A549 (cell line): ENCODE measurements around the gene NUDC. TPM values are rescaled to one million over a fixed set of nuclear protein-coding genes. Genes with fewer than 3 reads are reported as not detected.
"Not testable (repeated sequence)": the region's sequence is repeated elsewhere in the genome, so short reads cannot be mapped to it uniquely, and the experiment has no call there.

Source experiments
- ATAC-seq, 2 experiments: fragments of 200-7000 bp in 1 of 2; fragments of >200 bp in 1 of 2; cut with Nextera tagmentation in 1 of 2; cut with Tn5 transposase in 1 of 2; 3 replicates each; pipeline versions ENCODE4 v1.8.0 to v1.9.1; 2018 to 2020; ENCODE audit warnings: mild to moderate bottlenecking in 1 of 2, moderate library complexity in 1 of 2
- CTCF ChIA-PET: fragments of 300-600 bp; sonication (Branson Sonifier 250); formaldehyde crosslinking; extraction: SDS; loops from one replicate; lab custom pipeline; 2021; ENCODE audit warnings: antibody characterized with exemption, inconsistent platforms; lab: Yijun Ruan, JAX
- POLR2A ChIA-PET: fragments of 350-600 bp; formaldehyde crosslinking; extraction: SDS; loops from one replicate; lab custom pipeline; 2021; ENCODE audit warnings: antibody characterized with exemption, inconsistent platforms; lab: Yijun Ruan, JAX
- DNase-seq, 2 experiments: peaks; one replicate each; pipeline versions ENCODE4 v3.0.0 to v3.0.0-alpha.2; 2011 to 2016; ENCODE audit warnings: low read depth in 1 of 2, low spot score in 1 of 2
- FAIRE-seq: peaks from 2 replicates; lab custom pipeline; 2011; peaks lifted over from hg19 to GRCh38; lab: Jason Lieb, UNC
- H3K27ac ChIP-seq, 2 experiments: fragments of >200 bp; sonication (Bioruptor Twin); formaldehyde crosslinking; 3 replicates each; pipeline ENCODE4 v1.5.1; 2016 to 2017
- H3K4me1 ChIP-seq: fragments of >200 bp; sonication (Bioruptor Twin); formaldehyde crosslinking; 3 replicates; pipeline ENCODE4 v1.6.1; 2016
- H3K4me2 ChIP-seq: fragments of >200 bp; sonication (Bioruptor Twin); formaldehyde crosslinking; 3 replicates; pipeline ENCODE4 v1.6.1; 2016
- H3K4me3 ChIP-seq: fragments of >200 bp; sonication (Bioruptor Twin); formaldehyde crosslinking; 3 replicates; pipeline ENCODE4 v1.5.1; 2016
- H3K9me3 ChIP-seq: fragments of >200 bp; sonication (Bioruptor Twin); formaldehyde crosslinking; 3 replicates; pipeline ENCODE4 v1.6.1; 2016
- BHLHE40 ChIP-seq: IDR thresholded peaks from 2 replicates; pipeline ENCODE4 v1.6.1; 2012; ENCODE audit warnings: low read depth, low read length, inconsistent platforms
- CHD4 ChIP-seq: fragments of 200-600 bp; sonication (generic); IDR thresholded peaks from 2 replicates; pipeline ENCODE4 v1.6.1; 2016; ENCODE audit warnings: antibody characterized with exemption, mild to moderate bottlenecking, borderline replicate concordance
- EHMT2 ChIP-seq: fragments of 200-600 bp; sonication (generic); IDR thresholded peaks from 2 replicates; pipeline ENCODE4 v1.6.1; 2016; ENCODE audit warnings: antibody characterized with exemption, low read depth, mild to moderate bottlenecking, moderate library complexity
- ELK1 ChIP-seq: fragments of 150-350 bp; IDR thresholded peaks from 2 replicates; pipeline ENCODE4 v1.6.1; 2014; ENCODE audit warnings: low read depth, mild to moderate bottlenecking, low read length
- EP300 ChIP-seq, 2 experiments: fragments of >200 bp; sonication (Bioruptor Twin); formaldehyde crosslinking; IDR thresholded peaks; 2 replicates in 1 of 2; 3 replicates in 1 of 2; pipeline ENCODE4 v1.6.1; 2016 to 2017
- FOSL2 ChIP-seq, 2 experiments: fragments of 450-650 bp in 1 of 2; fragments of >200 bp in 1 of 2; sonication (Bioruptor Twin) in 1 of 2; formaldehyde crosslinking; IDR thresholded peaks; 2 replicates each; pipeline versions ENCODE4 v1.5.0 to v1.6.1; 2016 to 2020; ENCODE audit warnings: mild to moderate bottlenecking in 1 of 2, moderate library complexity in 1 of 2
- FOXS1 ChIP-seq: fragments of 250-450 bp; sonication (Bioruptor Pico); IDR thresholded peaks from 2 replicates; pipeline ENCODE4 v1.5.0; 2020; ENCODE audit warnings: mild to moderate bottlenecking, moderate library complexity
- HOXA7 ChIP-seq: fragments of 250-450 bp; sonication (Bioruptor Pico); IDR thresholded peaks from 2 replicates; pipeline ENCODE4 v1.5.0; 2020; ENCODE audit warnings: mild to moderate bottlenecking, moderate library complexity
- KDM1A ChIP-seq: fragments of 200-600 bp; sonication (generic); IDR thresholded peaks from 2 replicates; pipeline ENCODE4 v1.6.1; 2016; ENCODE audit warnings: low read depth, mild to moderate bottlenecking
- KDM5A ChIP-seq: fragments of 200-600 bp; sonication (generic); IDR thresholded peaks from 2 replicates; pipeline ENCODE4 v1.6.1; 2016; ENCODE audit warnings: antibody characterized with exemption, mild to moderate bottlenecking
- MAFK ChIP-seq: fragments of 450-650 bp; IDR thresholded peaks from 2 replicates; pipeline ENCODE4 v1.6.1; 2014; ENCODE audit not compliant: partially characterized antibody
- NFE2L2 ChIP-seq: fragments of 150-350 bp; conservative IDR thresholded peaks from 2 replicates; pipeline ENCODE4 v1.6.1; 2014; ENCODE audit warnings: low read length
- PBX3 ChIP-seq: IDR thresholded peaks from 2 replicates; pipeline ENCODE4 v1.6.1; 2012
- PHF8 ChIP-seq: fragments of 200-600 bp; sonication (generic); IDR thresholded peaks from 2 replicates; pipeline ENCODE4 v1.6.1; 2016; ENCODE audit warnings: low read depth, mild to moderate bottlenecking, antibody characterized with exemption, moderate library complexity, borderline replicate concordance
- POLR2A ChIP-seq: IDR thresholded peaks from 2 replicates; pipeline ENCODE4 v1.6.1; 2012; ENCODE audit warnings: mild to moderate bottlenecking, low read length
- POLR2AphosphoS2 ChIP-seq: conservative IDR thresholded peaks from 2 replicates; pipeline ENCODE4 v1.6.1; 2012; ENCODE audit warnings: low read length, improper control_type of control experiment, inconsistent platforms
- RFX5 ChIP-seq: fragments of 450-650 bp; IDR thresholded peaks from 2 replicates; pipeline ENCODE4 v1.7.1; 2014; ENCODE audit warnings: antibody characterized with exemption, mild to moderate bottlenecking, moderate library complexity
- RNF2 ChIP-seq: fragments of 200-600 bp; sonication (generic); IDR thresholded peaks from 2 replicates; pipeline ENCODE4 v1.6.1; 2016; ENCODE audit warnings: low read depth, mild to moderate bottlenecking, antibody characterized with exemption, moderate library complexity, borderline replicate concordance
- SMC3 ChIP-seq: fragments of >200 bp; sonication (Bioruptor Twin); formaldehyde crosslinking; IDR thresholded peaks from 3 replicates; pipeline ENCODE4 v1.6.1; 2018; ENCODE audit warnings: inconsistent platforms
- TFCP2L1 ChIP-seq: fragments of 250-450 bp; sonication (Bioruptor Pico); IDR thresholded peaks from 2 replicates; pipeline ENCODE4 v1.5.0; 2021; ENCODE audit warnings: mild to moderate bottlenecking
- WGBS: methylation state at CpG from one replicate; pipeline ENCODE4 v1.1.6; 2017; ENCODE audit errors: missing lambda C conversion rate; 5-methylcytosine and 5-hydroxymethylcytosine counted together
- polyA plus RNA-seq, 4 experiments: library from polyadenylated mRNA; depleted of rRNA in 3 of 4; stranded (reverse); fragments of >200 nt; fragmentation: RNase III in 1 of 4; extraction: RNeasy Plus Mini Kit Qiagen cat#74134 plus additional on column Dnase treatment in 1 of 4; gene quantifications; 2 replicates in 3 of 4; 3 replicates in 1 of 4; pipeline ENCODE4 v1.2.3, GENCODE V29; 2011 to 2017
- TF ChIP-seq, protein P1 (sequence below): fragments of >200 bp; sonication (Bioruptor Twin); formaldehyde crosslinking; IDR thresholded peaks from 3 replicates; pipeline ENCODE4 v1.5.1; 2016
- TF ChIP-seq, protein P2 (sequence below): fragments of 450-650 bp; IDR thresholded peaks from 2 replicates; pipeline ENCODE4 v1.6.1; 2014; ENCODE audit warnings: antibody characterized with exemption

NUDC gene
- polyA plus RNA-seq, 2 of the 4 experiments (the other 2 are of a cell fraction) = 79.0 to 133 TPM

GRCh38 chr1:26874896-26875295 is 46.6 kb upstream of the NUDC start:
- no peak for ATAC-seq
- POLR2A ChIA-PET = no interaction called here
- Histone ChIP-seq H3K9me3 (no peaks in the 10 kb centered on the region), H3K4me2 (no peak overlapping the region), H3K4me1 (no peaks in the 10 kb centered on the region), H3K4me3 (no peak overlapping the region), H3K27ac (no peak overlapping the region)
- DNase-seq = no peak
- FAIRE-seq = no peak
- WGBS = 83% methylated on average over 4 of the region's 4 CpGs
- no peak for TF ChIP-seq PBX3
- CTCF ChIA-PET = interaction anchor here (10.7 kb wide), 1 partner anchor 64 kb away, joined by 69 read pairs; no protein-coding TSS in a partner anchor

GRCh38 chr1:26877326-26877725 is 44.2 kb upstream of the NUDC start:
- WGBS = 54% methylated on average over 2 of the region's 2 CpGs
- TF ChIP-seq RFX5 (no peak), CHD4 (no peak), HOXA7 (CRISPR knock-in tag) (no peak), EP300 (IDR thresholded peaks at IDR 0.05) (no peak), FOXS1 (no peak), PHF8 (no peak), POLR2AphosphoS2 (no peak), NFE2L2 (no peak), KDM1A (no peak), RNF2 (no peak), TFCP2L1 (CRISPR knock-in tag) (no peak)
- TF ChIP-seq, protein P1, sequence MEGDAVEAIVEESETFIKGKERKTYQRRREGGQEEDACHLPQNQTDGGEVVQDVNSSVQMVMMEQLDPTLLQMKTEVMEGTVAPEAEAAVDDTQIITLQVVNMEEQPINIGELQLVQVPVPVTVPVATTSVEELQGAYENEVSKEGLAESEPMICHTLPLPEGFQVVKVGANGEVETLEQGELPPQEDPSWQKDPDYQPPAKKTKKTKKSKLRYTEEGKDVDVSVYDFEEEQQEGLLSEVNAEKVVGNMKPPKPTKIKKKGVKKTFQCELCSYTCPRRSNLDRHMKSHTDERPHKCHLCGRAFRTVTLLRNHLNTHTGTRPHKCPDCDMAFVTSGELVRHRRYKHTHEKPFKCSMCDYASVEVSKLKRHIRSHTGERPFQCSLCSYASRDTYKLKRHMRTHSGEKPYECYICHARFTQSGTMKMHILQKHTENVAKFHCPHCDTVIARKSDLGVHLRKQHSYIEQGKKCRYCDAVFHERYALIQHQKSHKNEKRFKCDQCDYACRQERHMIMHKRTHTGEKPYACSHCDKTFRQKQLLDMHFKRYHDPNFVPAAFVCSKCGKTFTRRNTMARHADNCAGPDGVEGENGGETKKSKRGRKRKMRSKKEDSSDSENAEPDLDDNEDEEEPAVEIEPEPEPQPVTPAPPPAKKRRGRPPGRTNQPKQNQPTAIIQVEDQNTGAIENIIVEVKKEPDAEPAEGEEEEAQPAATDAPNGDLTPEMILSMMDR = no peak
- no peaks in the 10 kb centered on the region for H3K4me1 ChIP-seq
- CTCF ChIA-PET = interaction anchor here (0.9 to 10.7 kb wide), 12 partner anchors 9 to 275 kb away, joined by 3 to 69 read pairs (median 12); partner anchors contain the start of genes GPATCH3, SFN and ZDHHC18
- ATAC-seq = no peak
- DNase-seq = no peak
- no peak overlapping the region for H3K4me3 ChIP-seq
- H3K27ac ChIP-seq = no peak overlapping the region
- no peaks in the 10 kb centered on the region for H3K9me3 ChIP-seq
- FAIRE-seq = no peak
- POLR2A ChIA-PET = no interaction called here
- no peak overlapping the region for H3K4me2 ChIP-seq

GRCh38 chr1:26879793-26880192 is 41.8 kb upstream of the NUDC start:
- ATAC-seq (no peak), FAIRE-seq (no peak), DNase-seq (no peak)
- Histone ChIP-seq H3K4me3 (no peak overlapping the region), H3K9me3 (no peaks in the 10 kb centered on the region), H3K27ac (no peak overlapping the region), H3K4me2 (no peak overlapping the region), H3K4me1 (no peaks in the 10 kb centered on the region)
- CTCF ChIA-PET = interaction anchor here (0.9 to 10.7 kb wide), 8 partner anchors 10 to 282 kb away, joined by 3 to 69 read pairs (median 10); partner anchors contain the start of genes GPATCH3 and GPN2
- 96% methylated on average over 3 of the region's 4 CpGs for WGBS
- POLR2A ChIA-PET = interaction anchor here (0.6 to 1.3 kb wide), 2 partner anchors 14 to 15 kb away, joined by 3 to 4 read pairs; no protein-coding TSS in a partner anchor
- TF ChIP-seq SMC3 = no peak
- no peak for TF ChIP-seq POLR2AphosphoS2
- no peak for TF ChIP-seq PBX3
- no peak for TF ChIP-seq BHLHE40
- TF ChIP-seq FOSL2 (IDR thresholded peaks at IDR 0.05) = no peak
- TF ChIP-seq FOSL2 (CRISPR knock-in tag; IDR thresholded peaks at IDR 0.05) = no peak
- TF ChIP-seq HOXA7 (CRISPR knock-in tag) = no peak
- TF ChIP-seq, protein P2, sequence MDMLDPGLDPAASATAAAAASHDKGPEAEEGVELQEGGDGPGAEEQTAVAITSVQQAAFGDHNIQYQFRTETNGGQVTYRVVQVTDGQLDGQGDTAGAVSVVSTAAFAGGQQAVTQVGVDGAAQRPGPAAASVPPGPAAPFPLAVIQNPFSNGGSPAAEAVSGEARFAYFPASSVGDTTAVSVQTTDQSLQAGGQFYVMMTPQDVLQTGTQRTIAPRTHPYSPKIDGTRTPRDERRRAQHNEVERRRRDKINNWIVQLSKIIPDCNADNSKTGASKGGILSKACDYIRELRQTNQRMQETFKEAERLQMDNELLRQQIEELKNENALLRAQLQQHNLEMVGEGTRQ = no peak
- no peak for TF ChIP-seq KDM5A
- no peak for TF ChIP-seq ELK1
- no peak for TF ChIP-seq EHMT2
- no peak for TF ChIP-seq MAFK
- no peak for TF ChIP-seq POLR2A

DNA sequence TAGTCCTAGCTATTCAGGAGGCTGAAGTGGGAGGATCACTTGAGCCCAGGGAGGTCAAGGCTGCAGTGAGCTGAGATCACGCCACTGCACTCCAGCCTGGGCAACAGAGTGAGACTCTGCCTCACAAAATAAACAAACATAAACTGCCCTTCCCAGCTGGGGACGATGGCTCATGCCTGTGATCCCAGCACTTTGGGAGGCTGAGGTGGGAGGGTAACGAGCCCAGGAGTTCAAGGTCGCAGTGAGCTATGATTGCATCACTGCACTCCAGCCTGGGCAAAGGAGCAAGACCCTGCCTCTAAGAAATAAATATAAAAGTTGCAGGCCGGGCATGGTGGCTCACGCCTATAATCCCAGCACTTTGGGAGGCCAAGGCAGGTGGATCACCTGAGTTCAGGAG is 39.9 kb upstream of the NUDC start:
- H3K9me3 ChIP-seq, ATAC-seq, POLR2A ChIA-PET, H3K27ac ChIP-seq, FAIRE-seq, H3K4me3 ChIP-seq, H3K4me2 ChIP-seq, H3K4me1 ChIP-seq, DNase-seq: not testable (repeated sequence)
- WGBS = 90% methylated on average over 5 of the region's 6 CpGs
- CTCF ChIA-PET = interaction anchor here (0.7 to 10.7 kb wide), 10 partner anchors 16 to 284 kb away, joined by 3 to 69 read pairs (median 4); partner anchors contain the start of genes GPATCH3 and SFN
